OCI-LY3 (cell line): Measurements from ENCODE around the gene ZFAND3.
"Not testable (repeated sequence)": the region's sequence is repeated elsewhere in the genome, so short reads cannot be mapped to it uniquely, and the experiment has no call there.

ENCODE experiments used
- H2AFZ ChIP-seq: fragments of 200-600, 300-600 bp; shearing (Covaris generic); 2 replicates; pipeline ENCODE4 v1.6.0; 2014; ENCODE audit warnings: antibody characterized with exemption, low read depth, low read length
- H3K27ac ChIP-seq: fragments of 200-600, 300-600 bp; sonication (generic); 2 replicates; pipeline ENCODE4 v1.5.1; 2014; ENCODE audit warnings: mild to moderate bottlenecking, low read length, moderate library complexity, mixed read lengths
- H3K27me3 ChIP-seq: fragments of 200-600, 300-600 bp; sonication (generic); 2 replicates; pipeline ENCODE4 v1.6.1; 2014; ENCODE audit warnings: low read depth, low read length, mixed read lengths
- H3K36me3 ChIP-seq: fragments of 200-600, 300-600 bp; sonication (generic); replicated peaks from 2 replicates; pipeline ENCODE3; 2014; ENCODE audit warnings: low read depth, low read length, mixed read lengths
- H3K4me1 ChIP-seq: fragments of 300-600, 200-600 bp; sonication (generic); 2 replicates; pipeline ENCODE4 v1.6.1; 2014; ENCODE audit warnings: low read length, mixed read lengths
- H3K4me2 ChIP-seq: fragments of 200-600, 300-600 bp; sonication (generic); 2 replicates; pipeline ENCODE4 v1.6.1; 2014; ENCODE audit warnings: low read length, mixed read lengths
- H3K4me3 ChIP-seq: fragments of 300-600, 200-600 bp; sonication (generic); 2 replicates; pipeline ENCODE4 v1.5.1; 2014; ENCODE audit warnings: antibody characterized with exemption, mild to moderate bottlenecking, low read length, moderate library complexity
- H3K79me2 ChIP-seq: fragments of 300-600, 200-600 bp; shearing (Covaris generic); 2 replicates; pipeline ENCODE4 v1.6.1; 2014; ENCODE audit warnings: mild to moderate bottlenecking, low read length, mixed read lengths
- H3K9ac ChIP-seq: fragments of 300-600, 200-600 bp; shearing (Covaris generic); 2 replicates; pipeline ENCODE4 v1.6.0; 2014; ENCODE audit warnings: mild to moderate bottlenecking, low read length, moderate library complexity
- H3K9me3 ChIP-seq: fragments of 200-600, 300-600 bp; shearing (Covaris generic); 2 replicates; pipeline ENCODE4 v1.6.1; 2014; ENCODE audit warnings: low read length, mixed read lengths; ENCODE audit not compliant: insufficient read depth
- H4K20me1 ChIP-seq: fragments of 200-600, 300-600 bp; sonication (generic); 2 replicates; pipeline ENCODE4 v1.6.1; 2016; ENCODE audit warnings: low read length, mixed read lengths; ENCODE audit not compliant: insufficient read depth
- CTCF ChIP-seq: fragments of 200-600, 300-600 bp; sonication (generic); IDR thresholded peaks from 2 replicates; pipeline ENCODE4 v1.5.1; 2014; ENCODE audit warnings: antibody characterized with exemption, low read length, low read depth
- EZH2phosphoT487 ChIP-seq: fragments of 200-600 bp; shearing (Covaris generic); IDR thresholded peaks from 2 replicates; pipeline ENCODE4 v1.6.1; 2018; ENCODE audit warnings: antibody characterized with exemption, mixed run types, low read depth

ZFAND3 gene

DNA sequence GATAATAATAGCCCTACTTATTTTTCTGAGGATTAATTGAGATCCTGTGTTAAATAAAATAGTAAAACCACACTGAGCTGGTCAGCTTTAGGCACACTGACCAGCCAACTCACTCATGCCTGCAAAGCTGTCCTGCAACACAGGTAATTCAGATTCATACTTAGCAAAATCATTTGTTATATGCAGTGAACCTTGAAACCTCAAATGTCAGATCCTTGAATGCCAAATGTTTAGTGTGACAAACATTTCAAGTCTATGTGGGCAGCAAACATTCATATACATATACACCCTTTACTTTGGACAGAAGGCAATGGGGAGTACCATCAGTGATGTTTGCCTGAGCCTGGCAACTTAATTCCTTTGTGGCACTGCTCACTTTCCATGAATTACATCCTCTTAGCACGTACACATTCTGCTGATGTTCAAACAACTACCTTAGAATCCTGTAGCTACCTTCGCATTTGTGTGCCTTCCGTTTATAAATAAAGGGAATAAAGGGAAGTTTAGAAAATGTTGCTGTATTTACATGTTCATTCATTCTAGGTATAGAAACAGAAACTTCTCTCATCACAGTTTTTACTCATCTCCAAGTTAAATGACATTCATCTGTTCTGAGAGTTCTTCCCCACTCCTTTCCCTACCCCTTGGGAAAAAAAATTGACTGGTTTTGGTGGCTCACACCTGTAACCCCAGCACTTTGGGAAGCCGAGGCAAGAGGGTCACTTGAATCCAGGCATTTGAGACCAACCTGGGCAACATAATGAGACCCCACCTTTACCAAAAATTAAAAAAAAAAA lies 140.8 kb downstream of the ZFAND3 start:
- Histone ChIP-seq H3K27ac (no peak overlapping the region), H3K4me3 (peak overlapping the region; percentile 20), H3K79me2 (peaks cover 45% of the 10 kb centered on the region), H2AFZ (no peak overlapping the region), H3K9me3 (no peaks in the 10 kb centered on the region), H4K20me1 (peaks cover 54% of the 10 kb centered on the region), H3K4me2 (peak overlapping the region; percentile 54), H3K36me3 (peaks cover 3% of the 10 kb centered on the region), H3K4me1 (peaks cover 33% of the 10 kb centered on the region), H3K27me3 (no peaks in the 10 kb centered on the region), H3K9ac (no peak overlapping the region)
- no peak for TF ChIP-seq CTCF
- no peak for TF ChIP-seq EZH2phosphoT487

- H3K79me2 ChIP-seq = peaks cover 50% of the 10 kb centered on the region
- not testable (repeated sequence) for H3K9me3 ChIP-seq, H3K4me3 ChIP-seq, H3K27me3 ChIP-seq, H3K4me2 ChIP-seq, H3K9ac ChIP-seq, H3K27ac ChIP-seq, H2AFZ ChIP-seq
- peaks cover 52% of the 10 kb centered on the region for H3K4me1 ChIP-seq
- H3K36me3 ChIP-seq = peaks cover 14% of the 10 kb centered on the region
- H4K20me1 ChIP-seq = peaks cover 48% of the 10 kb centered on the region
Observed at GRCh38 chr6:37962481-37963080, 143.1 kb downstream of the ZFAND3 start.

DNA sequence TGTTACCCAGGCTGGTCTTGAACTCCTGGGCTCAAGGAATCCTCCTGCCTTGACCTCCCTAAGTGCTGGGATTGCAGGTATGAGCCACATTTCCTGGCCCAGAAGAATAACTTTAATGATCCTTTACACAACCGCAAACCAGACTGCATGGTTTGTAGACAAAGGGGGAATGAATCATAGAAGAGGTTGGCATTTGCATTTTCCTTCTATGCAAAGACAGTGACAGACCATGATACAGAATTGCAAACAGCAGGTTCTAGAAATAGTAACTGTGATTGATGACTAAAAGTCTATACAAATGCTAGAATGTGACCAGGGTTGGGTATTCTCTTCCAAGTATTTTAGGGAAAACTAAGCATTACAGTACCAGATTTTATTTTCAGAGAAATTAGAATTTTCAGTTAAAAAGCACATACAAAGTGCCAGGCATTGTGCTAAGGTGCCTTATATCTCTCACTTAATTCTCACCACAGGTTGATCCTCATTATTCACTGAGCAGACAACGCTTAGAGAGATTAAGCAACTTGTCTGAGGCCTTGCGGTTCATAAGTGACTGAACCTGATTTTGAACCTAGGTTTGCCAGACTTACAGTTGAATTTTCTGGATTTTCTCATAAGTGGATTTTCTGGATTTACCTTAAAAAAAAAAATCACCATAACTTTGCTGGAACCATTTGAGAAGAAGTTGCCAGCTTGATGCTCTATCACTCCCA lies 146.6 kb downstream of the ZFAND3 start:
- H3K27me3 ChIP-seq = no peaks in the 10 kb centered on the region
- H3K79me2 ChIP-seq = peaks cover 38% of the 10 kb centered on the region
- no peak overlapping the region for H3K4me2 ChIP-seq
- TF ChIP-seq EZH2phosphoT487 (no peak), CTCF (no peak)
- H3K36me3 ChIP-seq = peaks cover 14% of the 10 kb centered on the region
- H4K20me1 ChIP-seq = peaks cover 37% of the 10 kb centered on the region; the same call in 1 of the 2 replicates
- H3K9ac ChIP-seq = no peak overlapping the region
- no peak overlapping the region for H3K27ac ChIP-seq
- H2AFZ ChIP-seq = no peak overlapping the region
- no peak overlapping the region for H3K4me3 ChIP-seq
- no peaks in the 10 kb centered on the region for H3K9me3 ChIP-seq
- peaks cover 41% of the 10 kb centered on the region for H3K4me1 ChIP-seq

GRCh38 chr6:37966801-37967200 lies 147.3 kb downstream of the ZFAND3 start:
- Histone ChIP-seq H3K27me3 (no peaks in the 10 kb centered on the region), H3K4me3 (no peak overlapping the region), H4K20me1 (peaks cover 31% of the 10 kb centered on the region; the same call in 1 of the 2 replicates), H3K4me2 (no peak overlapping the region), H3K36me3 (peaks cover 14% of the 10 kb centered on the region), H3K27ac (no peak overlapping the region), H2AFZ (no peak overlapping the region), H3K79me2 (peaks cover 34% of the 10 kb centered on the region; the same call in 1 of the 2 replicates), H3K4me1 (peaks cover 37% of the 10 kb centered on the region), H3K9me3 (no peaks in the 10 kb centered on the region), H3K9ac (no peak overlapping the region)
- TF ChIP-seq CTCF (no peak), EZH2phosphoT487 (no peak)
